Activated CD8-positive, alpha-beta T cell treated with anti-CD3 and anti-CD28 coated beads, Interleukin-2, amount 10 ng/mL, durations not matched to agents 7 days and 5 days (primary cell): ENCODE measurements around the gene HSPA6. TPM values are rescaled to one million over a fixed set of nuclear protein-coding genes. Genes with fewer than 3 reads are reported as not detected.

ENCODE experiments used
- ATAC-seq: fragments of 150-1000 bp; cut with Tn5 transposase; one replicate; pipeline ENCODE4 v1.10.0; 2021; ENCODE audit warnings: moderate library complexity
- CTCF ChIA-PET: fragments of 350-600 bp; sonication (Branson Sonifier 250); formaldehyde crosslinking; loops from one replicate; lab custom pipeline; 2021; ENCODE audit warnings: antibody characterized with exemption; lab: Charles Lee
- POLR2A ChIA-PET: fragments of 350-600 bp; sonication (Branson Sonifier 250); formaldehyde crosslinking; loops from one replicate; lab custom pipeline; 2021; ENCODE audit warnings: antibody characterized with exemption; lab: Charles Lee
- DNase-seq: peaks from one replicate; pipeline ENCODE4 v3.0.0-alpha.2; 2020
- H3K27ac Mint-ChIP-seq: one replicate; pipeline ENCODE4 v1.8.0; 2021; ENCODE audit warnings: mild to moderate bottlenecking, mixed read lengths
- H3K27me3 Mint-ChIP-seq: one replicate; pipeline ENCODE4 v1.8.0; 2021; ENCODE audit warnings: low read depth, mixed read lengths
- H3K36me3 Mint-ChIP-seq: one replicate; pipeline ENCODE4 v1.8.0; 2021; ENCODE audit warnings: low read depth, mixed read lengths
- H3K4me1 Mint-ChIP-seq: one replicate; pipeline ENCODE4 v1.8.0; 2021; ENCODE audit warnings: low read depth, mixed read lengths
- H3K4me3 Mint-ChIP-seq: one replicate; pipeline ENCODE4 v1.8.0; 2021; ENCODE audit warnings: mild to moderate bottlenecking, mixed read lengths
- H3K9me3 Mint-ChIP-seq: one replicate; pipeline ENCODE4 v1.8.0; 2022; ENCODE audit warnings: mixed read lengths; ENCODE audit not compliant: insufficient read depth
- total RNA-seq, 2 experiments: library from RNA; stranded (reverse); gene quantifications; one replicate each; pipeline ENCODE4 v1.2.3, GENCODE V29; 2021

Gene HSPA6
- total RNA-seq, 2 experiments from 2014 or later, result 0.94 to 1.1 TPM

DNA sequence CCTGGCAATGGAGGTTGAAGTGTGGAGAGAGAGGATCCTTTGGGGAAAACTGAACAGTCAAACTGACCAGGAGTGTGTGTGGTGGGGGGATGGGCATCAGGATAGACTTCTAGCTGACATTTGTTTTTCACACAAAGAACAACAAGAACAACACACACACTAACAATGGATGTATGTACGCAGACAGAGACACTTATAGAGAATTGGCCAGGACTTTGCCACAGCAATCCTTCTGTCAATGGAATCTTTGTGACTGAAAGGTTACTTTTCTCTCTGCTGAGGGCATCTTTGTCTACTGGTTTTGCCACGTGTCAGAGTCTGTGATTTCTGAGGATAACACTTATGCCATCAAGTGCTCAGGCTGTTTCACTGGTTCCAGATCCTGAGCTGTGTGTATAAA lies 31.5 kb upstream of the HSPA6 start:
- peaks cover 25% of the 10 kb centered on the region for H3K4me1 Mint-ChIP-seq
- no peaks in the 10 kb centered on the region for H3K36me3 Mint-ChIP-seq
- no peaks in the 10 kb centered on the region for H3K9me3 Mint-ChIP-seq
- ChIA-PET POLR2A (no interaction called here), CTCF (interaction anchor here (1.7 kb wide), 1 partner anchor 545 kb away, joined by 7 read pairs; no protein-coding TSS in a partner anchor)
- no peak for DNase-seq
- no peak overlapping the region for H3K4me3 Mint-ChIP-seq
- ATAC-seq, result no peak
- no peak overlapping the region for H3K27ac Mint-ChIP-seq
- H3K27me3 Mint-ChIP-seq, result peaks cover 55% of the 10 kb centered on the region

DNA sequence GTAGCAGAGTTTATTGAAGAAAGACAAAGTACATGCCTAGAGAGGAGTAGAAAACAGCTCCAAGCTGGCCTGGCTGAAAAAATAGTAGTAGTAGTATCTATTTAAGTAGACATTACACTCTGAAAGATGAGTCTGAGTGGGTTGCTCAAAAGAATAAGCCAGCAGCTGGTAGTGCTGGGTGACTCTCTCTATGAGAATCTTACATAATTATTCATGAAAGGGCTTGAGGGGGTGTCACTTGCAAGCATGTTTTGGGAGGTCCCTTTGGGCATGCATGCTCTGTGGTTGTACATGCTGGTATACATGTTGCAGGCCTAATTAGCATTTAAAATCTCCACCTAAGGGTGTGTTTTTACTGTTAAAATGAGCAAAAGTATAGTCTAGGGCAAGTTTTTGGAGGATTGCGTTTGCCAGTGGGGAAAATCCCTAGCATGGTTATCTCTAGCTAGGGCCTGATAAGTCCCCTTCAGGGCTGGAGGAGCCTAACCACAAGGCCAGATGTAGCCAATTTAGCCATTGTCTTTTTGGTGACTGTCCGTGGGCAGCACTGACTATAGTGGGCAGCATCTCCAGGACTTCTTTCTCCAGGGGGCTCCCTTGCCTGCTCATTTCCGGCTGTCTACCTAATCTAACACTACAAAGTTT lies 30.1 kb upstream of the HSPA6 start:
- peaks cover 29% of the 10 kb centered on the region for H3K4me1 Mint-ChIP-seq
- ChIA-PET CTCF (interaction anchor here (1.5 kb wide), 1 partner anchor 10 kb away, joined by 13 read pairs; no protein-coding TSS in a partner anchor), POLR2A (no interaction called here)
- ATAC-seq, result no peak
- H3K9me3 Mint-ChIP-seq, result no peaks in the 10 kb centered on the region
- no peaks in the 10 kb centered on the region for H3K36me3 Mint-ChIP-seq
- no peak overlapping the region for H3K27ac Mint-ChIP-seq
- H3K27me3 Mint-ChIP-seq, result peaks cover 44% of the 10 kb centered on the region
- no peak overlapping the region for H3K4me3 Mint-ChIP-seq
- no peak for DNase-seq

- ATAC-seq (no peak), DNase-seq (no peak)
- H3K4me3 Mint-ChIP-seq, result no peak overlapping the region
- peaks cover 45% of the 10 kb centered on the region for H3K27me3 Mint-ChIP-seq
- H3K4me1 Mint-ChIP-seq, result peaks cover 31% of the 10 kb centered on the region
- CTCF ChIA-PET, result interaction anchor here (0.8 to 1.5 kb wide), 3 partner anchors 11 to 240 kb away, joined by 3 to 13 read pairs (median 4); no protein-coding TSS in a partner anchor
- H3K36me3 Mint-ChIP-seq, result no peaks in the 10 kb centered on the region
- H3K9me3 Mint-ChIP-seq, result no peaks in the 10 kb centered on the region
- POLR2A ChIA-PET, result no interaction called here
- H3K27ac Mint-ChIP-seq, result no peak overlapping the region
Measured at GRCh38 chr1:161495490-161495889, 28.9 kb upstream of the HSPA6 start.

DNA sequence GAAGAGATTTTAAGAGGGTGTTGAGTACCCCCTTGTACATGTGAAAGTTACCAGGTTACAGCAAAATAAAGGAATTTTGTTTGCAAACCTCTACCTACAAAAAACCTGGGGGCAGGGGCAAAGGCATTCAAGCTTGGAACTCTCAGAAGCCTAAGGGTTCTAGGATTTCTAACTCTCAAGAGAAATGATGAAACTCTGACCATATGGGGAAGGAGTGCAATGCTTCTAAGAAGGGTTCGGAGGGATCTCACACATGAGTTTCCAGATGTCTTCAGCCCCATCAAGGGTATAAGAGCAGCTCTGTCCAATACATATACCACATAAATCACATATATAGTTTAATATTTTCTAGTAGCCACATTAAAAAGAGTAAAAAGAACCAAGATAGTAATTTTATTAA lies 26.4 kb upstream of the HSPA6 start:
- POLR2A ChIA-PET, result no interaction called here
- Mint-ChIP-seq H3K9me3 (no peaks in the 10 kb centered on the region), H3K36me3 (no peaks in the 10 kb centered on the region), H3K4me3 (no peak overlapping the region), H3K27ac (no peak overlapping the region), H3K27me3 (peaks cover 43% of the 10 kb centered on the region), H3K4me1 (peaks cover 9% of the 10 kb centered on the region)
- ATAC-seq, result no peak
- no peak for DNase-seq
- CTCF ChIA-PET, result no interaction called here

DNA sequence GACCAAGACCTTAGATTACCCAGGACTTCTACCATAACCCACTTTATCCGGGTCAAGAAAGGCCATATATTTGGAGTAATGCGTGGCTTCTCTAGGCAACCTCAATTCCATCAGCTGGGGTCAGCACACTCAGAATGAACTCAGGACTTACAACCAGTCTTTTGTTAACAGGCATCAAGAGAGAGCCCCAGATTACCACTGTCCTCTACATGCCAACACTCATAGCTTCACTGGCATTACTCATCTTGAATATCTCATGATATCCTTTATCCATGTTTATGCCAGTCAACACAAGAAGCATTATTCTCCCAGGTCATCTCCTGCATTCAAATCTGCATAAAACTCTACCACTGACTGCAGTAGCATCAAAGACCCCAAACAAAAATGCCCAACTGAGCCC lies 25.7 kb upstream of the HSPA6 start:
- Mint-ChIP-seq H3K27ac (no peak overlapping the region), H3K4me1 (peaks cover 9% of the 10 kb centered on the region), H3K4me3 (no peak overlapping the region), H3K36me3 (no peaks in the 10 kb centered on the region), H3K27me3 (peaks cover 44% of the 10 kb centered on the region), H3K9me3 (no peaks in the 10 kb centered on the region)
- ChIA-PET CTCF (no interaction called here), POLR2A (no interaction called here)
- DNase-seq (no peak), ATAC-seq (no peak)

GRCh38 chr1:161499099-161500039 lies 25.0 kb upstream of the HSPA6 start:
- Mint-ChIP-seq H3K4me1 (peaks cover 9% of the 10 kb centered on the region), H3K36me3 (no peaks in the 10 kb centered on the region), H3K27ac (no peak overlapping the region), H3K9me3 (no peaks in the 10 kb centered on the region), H3K4me3 (no peak overlapping the region), H3K27me3 (peaks cover 41% of the 10 kb centered on the region)
- POLR2A ChIA-PET, result no interaction called here
- no peak for DNase-seq
- ATAC-seq, result no peak
- CTCF ChIA-PET, result no interaction called here

GRCh38 chr1:161501234-161501633 lies 23.1 kb upstream of the HSPA6 start:
- Mint-ChIP-seq H3K27me3 (peaks cover 36% of the 10 kb centered on the region), H3K4me3 (no peak overlapping the region), H3K27ac (no peak overlapping the region), H3K9me3 (no peaks in the 10 kb centered on the region), H3K4me1 (peaks cover 21% of the 10 kb centered on the region), H3K36me3 (no peaks in the 10 kb centered on the region)
- ATAC-seq (no peak), DNase-seq (no peak)
- POLR2A ChIA-PET, result no interaction called here
- CTCF ChIA-PET, result interaction anchor here (0.9 kb wide), 1 partner anchor 14 kb away, joined by 3 read pairs; no protein-coding TSS in a partner anchor

DNA sequence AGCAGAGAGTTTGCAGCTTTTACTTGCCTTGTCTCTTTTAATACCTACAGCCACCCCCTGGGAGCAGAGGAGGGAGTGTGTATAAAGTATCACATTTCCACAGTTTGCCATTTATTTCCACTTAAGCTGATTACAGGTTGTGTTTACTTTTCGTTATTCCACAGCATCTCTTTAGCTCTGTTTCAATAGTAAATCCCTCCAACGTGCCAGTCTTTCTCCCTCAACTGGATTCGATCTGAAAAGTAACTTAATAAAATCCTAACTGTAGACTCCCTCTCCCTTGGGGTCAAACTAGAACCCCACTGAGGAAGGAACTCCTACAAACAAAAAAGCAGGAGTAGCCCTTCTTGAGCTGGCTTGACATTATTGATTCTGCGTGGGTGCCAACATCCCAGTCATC lies 22.2 kb upstream of the HSPA6 start:
- no peak overlapping the region for H3K4me3 Mint-ChIP-seq
- H3K36me3 Mint-ChIP-seq, result no peaks in the 10 kb centered on the region
- ATAC-seq (no peak), DNase-seq (no peak)
- peaks cover 30% of the 10 kb centered on the region for H3K4me1 Mint-ChIP-seq
- ChIA-PET POLR2A (no interaction called here), CTCF (interaction anchor here (0.9 kb wide), 1 partner anchor 15 kb away, joined by 3 read pairs; no protein-coding TSS in a partner anchor)
- H3K27ac Mint-ChIP-seq, result no peak overlapping the region
- no peaks in the 10 kb centered on the region for H3K9me3 Mint-ChIP-seq
- peaks cover 38% of the 10 kb centered on the region for H3K27me3 Mint-ChIP-seq

GRCh38 chr1:161502641-161503393 lies 21.5 kb upstream of the HSPA6 start:
- peaks cover 38% of the 10 kb centered on the region for H3K27me3 Mint-ChIP-seq
- peaks cover 33% of the 10 kb centered on the region for H3K4me1 Mint-ChIP-seq
- no peak overlapping the region for H3K27ac Mint-ChIP-seq
- no peaks in the 10 kb centered on the region for H3K36me3 Mint-ChIP-seq
- DNase-seq, result no peak
- no peak overlapping the region for H3K4me3 Mint-ChIP-seq
- ChIA-PET CTCF (interaction anchor here (1.2 kb wide), 1 partner anchor 15 kb away, joined by 3 read pairs; no protein-coding TSS in a partner anchor), POLR2A (no interaction called here)
- no peak for ATAC-seq
- no peaks in the 10 kb centered on the region for H3K9me3 Mint-ChIP-seq

DNA sequence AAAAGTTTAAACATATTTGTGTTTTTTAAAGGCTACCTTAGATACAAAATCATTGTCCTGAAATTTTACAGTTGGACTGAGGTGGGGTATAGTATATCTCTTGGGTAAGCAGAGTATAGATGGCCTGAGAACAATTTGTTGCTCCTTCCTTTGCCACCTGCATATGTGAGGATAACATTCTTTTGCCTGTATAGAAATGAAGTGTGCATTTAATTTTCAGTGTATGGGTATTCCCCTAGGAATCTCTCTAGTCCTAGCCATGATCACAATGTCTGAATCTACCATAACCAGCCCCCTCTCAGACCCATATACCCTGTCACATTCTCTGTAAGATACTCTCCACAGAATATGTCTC lies 21.0 kb upstream of the HSPA6 start:
- CTCF ChIA-PET, result interaction anchor here (1.2 kb wide), 1 partner anchor 16 kb away, joined by 3 read pairs; no protein-coding TSS in a partner anchor
- Mint-ChIP-seq H3K27ac (no peak overlapping the region), H3K9me3 (no peaks in the 10 kb centered on the region), H3K4me3 (no peak overlapping the region), H3K4me1 (peaks cover 33% of the 10 kb centered on the region), H3K36me3 (no peaks in the 10 kb centered on the region), H3K27me3 (peaks cover 38% of the 10 kb centered on the region)
- POLR2A ChIA-PET, result no interaction called here
- no peak for DNase-seq
- ATAC-seq, result no peak

DNA sequence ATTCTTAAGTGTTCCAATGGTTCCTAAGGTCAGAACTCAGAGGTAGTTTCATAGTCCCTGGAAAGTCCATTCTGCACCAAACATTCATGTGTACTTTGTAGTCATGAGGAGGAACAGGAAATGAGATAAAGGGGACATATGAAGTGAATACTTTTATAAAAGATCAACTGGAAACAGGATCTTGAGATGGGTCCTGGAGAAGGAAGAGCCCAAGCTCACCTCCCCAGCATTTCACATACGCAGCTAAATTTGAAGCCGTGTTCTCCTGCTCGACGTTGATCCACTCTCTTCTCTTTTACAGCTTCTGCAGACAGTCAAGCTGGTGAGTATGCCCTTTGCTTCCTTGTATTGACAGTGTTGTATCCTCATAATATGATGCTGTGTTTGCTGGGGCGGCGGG lies 18.7 kb upstream of the HSPA6 start:
- peaks cover 26% of the 10 kb centered on the region for H3K27me3 Mint-ChIP-seq
- peaks cover 26% of the 10 kb centered on the region for H3K4me1 Mint-ChIP-seq
- CTCF ChIA-PET, result interaction anchor here (1.1 to 4.8 kb wide), 4 partner anchors 16 to 232 kb away, joined by 3 to 16 read pairs (median 4); no protein-coding TSS in a partner anchor
- ATAC-seq (no peak), DNase-seq (no peak)
- H3K9me3 Mint-ChIP-seq, result no peaks in the 10 kb centered on the region
- no peaks in the 10 kb centered on the region for H3K36me3 Mint-ChIP-seq
- H3K4me3 Mint-ChIP-seq, result no peak overlapping the region
- POLR2A ChIA-PET, result no interaction called here
- no peak overlapping the region for H3K27ac Mint-ChIP-seq
